Osteocyte (in vitro differentiated cells): Measurements from ENCODE around the gene SLC7A1. TPM values are rescaled to one million over a fixed set of nuclear protein-coding genes. Genes with fewer than 3 reads are reported as not detected.

Experiments
- DNase-seq: peaks from one replicate; pipeline ENCODE4 v3.0.0; 2021; ENCODE audit warnings: mixed read lengths; ENCODE audit not compliant: unreplicated experiment; ENCODE audit errors: extremely low spot score
- H3K27ac Mint-ChIP-seq: one replicate; pipeline ENCODE4 v1.8.0; 2021; ENCODE audit warnings: mild to moderate bottlenecking, mixed read lengths; ENCODE audit not compliant: unreplicated experiment
- H3K27me3 Mint-ChIP-seq: one replicate; pipeline ENCODE4 v1.8.0; 2021; ENCODE audit warnings: mixed read lengths; ENCODE audit not compliant: unreplicated experiment
- H3K36me3 Mint-ChIP-seq: one replicate; pipeline ENCODE4 v1.8.0; 2021; ENCODE audit warnings: mixed read lengths; ENCODE audit not compliant: unreplicated experiment
- H3K4me1 Mint-ChIP-seq: one replicate; pipeline ENCODE4 v1.8.0; 2021; ENCODE audit warnings: mixed read lengths; ENCODE audit not compliant: unreplicated experiment
- H3K4me3 Mint-ChIP-seq: one replicate; pipeline ENCODE4 v1.8.0; 2021; ENCODE audit warnings: mild to moderate bottlenecking, moderate library complexity, mixed read lengths; ENCODE audit not compliant: unreplicated experiment
- H3K9me3 Mint-ChIP-seq: one replicate; pipeline ENCODE4 v1.8.0; 2021; ENCODE audit warnings: mixed read lengths; ENCODE audit not compliant: unreplicated experiment
- total RNA-seq: library from RNA; stranded (reverse); gene quantifications from 2 replicates; pipeline ENCODE4 v1.2.1, GENCODE V29; 2021
- TF ChIP-seq, protein P1 (sequence below): fragments of 200-600 bp; sonication (generic); IDR thresholded peaks from 2 replicates; pipeline ENCODE4 v1.5.0; 2021; ENCODE audit warnings: antibody characterized with exemption, mild to moderate bottlenecking, moderate library complexity

The SLC7A1 gene
- total RNA-seq, 1 donor from 2014 or later: 84.0 TPM

DNA sequence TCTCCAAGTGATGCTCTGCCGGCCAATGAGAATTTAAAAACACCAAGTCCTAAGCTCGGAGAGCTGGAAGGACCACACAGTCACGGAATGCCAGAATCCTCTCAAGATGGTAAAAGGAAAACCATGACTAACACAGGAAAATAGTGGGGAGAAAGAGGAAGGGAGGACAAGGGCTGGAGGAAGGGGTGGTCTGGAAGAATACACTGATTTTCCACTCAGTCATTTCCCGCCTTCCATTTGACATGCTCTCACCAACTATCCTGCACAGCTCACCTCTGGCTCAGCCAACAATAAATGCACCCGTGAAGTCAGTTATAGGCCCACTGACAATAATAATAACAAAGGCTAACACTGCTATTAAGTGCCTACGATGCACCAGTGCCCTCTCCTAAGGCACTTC is 31.5 kb downstream of the SLC7A1 start:
- no peak overlapping the region for H3K27ac Mint-ChIP-seq
- peaks cover 45% of the 10 kb centered on the region for H3K4me1 Mint-ChIP-seq
- no peaks in the 10 kb centered on the region for H3K9me3 Mint-ChIP-seq
- TF ChIP-seq, protein P1, sequence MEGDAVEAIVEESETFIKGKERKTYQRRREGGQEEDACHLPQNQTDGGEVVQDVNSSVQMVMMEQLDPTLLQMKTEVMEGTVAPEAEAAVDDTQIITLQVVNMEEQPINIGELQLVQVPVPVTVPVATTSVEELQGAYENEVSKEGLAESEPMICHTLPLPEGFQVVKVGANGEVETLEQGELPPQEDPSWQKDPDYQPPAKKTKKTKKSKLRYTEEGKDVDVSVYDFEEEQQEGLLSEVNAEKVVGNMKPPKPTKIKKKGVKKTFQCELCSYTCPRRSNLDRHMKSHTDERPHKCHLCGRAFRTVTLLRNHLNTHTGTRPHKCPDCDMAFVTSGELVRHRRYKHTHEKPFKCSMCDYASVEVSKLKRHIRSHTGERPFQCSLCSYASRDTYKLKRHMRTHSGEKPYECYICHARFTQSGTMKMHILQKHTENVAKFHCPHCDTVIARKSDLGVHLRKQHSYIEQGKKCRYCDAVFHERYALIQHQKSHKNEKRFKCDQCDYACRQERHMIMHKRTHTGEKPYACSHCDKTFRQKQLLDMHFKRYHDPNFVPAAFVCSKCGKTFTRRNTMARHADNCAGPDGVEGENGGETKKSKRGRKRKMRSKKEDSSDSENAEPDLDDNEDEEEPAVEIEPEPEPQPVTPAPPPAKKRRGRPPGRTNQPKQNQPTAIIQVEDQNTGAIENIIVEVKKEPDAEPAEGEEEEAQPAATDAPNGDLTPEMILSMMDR: no peak
- no peak for DNase-seq
- H3K27me3 Mint-ChIP-seq: no peaks in the 10 kb centered on the region
- no peaks in the 10 kb centered on the region for H3K36me3 Mint-ChIP-seq
- no peak overlapping the region for H3K4me3 Mint-ChIP-seq

DNA sequence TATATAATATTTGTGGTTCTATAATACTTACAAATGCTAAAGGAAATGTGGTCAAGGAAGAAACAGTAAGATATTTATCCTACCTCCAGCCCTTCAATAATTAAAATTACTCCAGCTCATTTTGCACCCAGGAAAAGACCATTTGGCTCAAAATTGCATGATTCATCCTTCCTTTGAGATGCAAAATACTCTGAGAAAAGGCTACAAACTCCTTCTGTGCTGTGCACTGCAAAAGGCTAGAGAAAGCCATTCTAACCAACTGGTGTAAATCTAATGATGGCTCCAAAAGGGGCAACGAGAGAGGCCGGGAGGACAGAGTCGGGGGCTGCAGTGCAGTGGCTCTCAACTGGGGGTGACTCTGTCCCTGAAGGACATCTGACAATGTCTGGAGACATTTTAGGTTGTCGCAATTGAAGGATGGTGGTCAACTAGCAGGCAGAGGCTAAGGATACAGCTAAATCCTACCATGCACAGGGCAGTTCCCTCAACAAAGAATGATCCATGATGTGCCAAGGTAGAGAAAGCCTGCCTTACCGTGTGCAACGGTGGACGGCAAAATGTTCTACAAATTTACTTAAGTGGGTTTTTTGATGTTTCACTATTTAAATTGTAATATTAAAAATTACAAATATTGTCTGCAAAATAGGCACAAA is 32.6 kb downstream of the SLC7A1 start:
- Mint-ChIP-seq H3K27me3 (no peaks in the 10 kb centered on the region), H3K27ac (no peak overlapping the region), H3K4me3 (no peak overlapping the region), H3K4me1 (peaks cover 34% of the 10 kb centered on the region), H3K36me3 (no peaks in the 10 kb centered on the region), H3K9me3 (no peaks in the 10 kb centered on the region)
- no peak for DNase-seq
- TF ChIP-seq, protein P1: no peak

DNA sequence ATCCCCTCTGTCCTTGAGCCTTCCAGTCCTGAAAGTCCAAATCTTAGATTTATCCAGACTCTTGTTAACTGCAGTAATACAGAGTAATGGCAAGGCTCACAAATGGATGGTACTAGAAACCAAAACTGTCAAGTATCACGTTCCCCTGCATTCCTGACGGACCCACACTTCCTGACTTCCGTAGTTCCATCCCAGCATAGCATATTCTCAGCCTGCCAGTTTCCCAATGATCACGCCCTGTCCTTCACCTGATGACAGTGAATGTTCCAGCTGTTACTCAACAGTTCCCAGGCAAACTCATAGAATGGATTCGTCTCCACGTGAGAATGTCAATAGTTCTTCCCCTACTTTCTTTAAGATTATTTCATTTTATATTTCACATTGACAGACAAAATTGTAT is 33.6 kb downstream of the SLC7A1 start:
- TF ChIP-seq, protein P1: no peak
- no peaks in the 10 kb centered on the region for H3K36me3 Mint-ChIP-seq
- DNase-seq: no peak
- no peaks in the 10 kb centered on the region for H3K9me3 Mint-ChIP-seq
- no peaks in the 10 kb centered on the region for H3K27me3 Mint-ChIP-seq
- peak overlapping the region; percentile 2 for H3K27ac Mint-ChIP-seq
- H3K4me3 Mint-ChIP-seq: no peak overlapping the region
- H3K4me1 Mint-ChIP-seq: peaks cover 34% of the 10 kb centered on the region

DNA sequence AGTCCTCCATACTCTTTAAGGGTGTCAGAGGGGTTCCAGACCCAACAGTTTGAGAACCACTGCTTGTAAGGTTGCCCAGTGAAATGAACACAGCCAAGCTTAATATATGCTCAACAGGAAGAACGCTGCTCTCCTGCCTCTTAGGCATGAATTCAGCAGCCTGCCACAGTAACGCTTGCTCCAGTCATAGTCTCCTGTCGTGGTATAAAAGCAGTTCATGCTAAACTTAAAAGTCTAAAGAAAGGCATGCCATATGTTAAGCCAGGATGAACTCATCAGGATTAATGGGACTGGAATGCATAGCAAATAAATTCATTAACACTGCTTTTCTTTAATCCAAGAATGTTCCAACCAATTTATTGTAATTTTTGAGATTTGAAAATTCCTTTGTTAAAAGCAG is 38.7 kb downstream of the SLC7A1 start:
- TF ChIP-seq, protein P1: no peak
- H3K4me3 Mint-ChIP-seq: no peak overlapping the region
- H3K9me3 Mint-ChIP-seq: no peaks in the 10 kb centered on the region
- peaks cover 11% of the 10 kb centered on the region for H3K36me3 Mint-ChIP-seq
- no peaks in the 10 kb centered on the region for H3K27me3 Mint-ChIP-seq
- H3K27ac Mint-ChIP-seq: no peak overlapping the region
- peaks cover 11% of the 10 kb centered on the region for H3K4me1 Mint-ChIP-seq
- DNase-seq: no peak

DNA sequence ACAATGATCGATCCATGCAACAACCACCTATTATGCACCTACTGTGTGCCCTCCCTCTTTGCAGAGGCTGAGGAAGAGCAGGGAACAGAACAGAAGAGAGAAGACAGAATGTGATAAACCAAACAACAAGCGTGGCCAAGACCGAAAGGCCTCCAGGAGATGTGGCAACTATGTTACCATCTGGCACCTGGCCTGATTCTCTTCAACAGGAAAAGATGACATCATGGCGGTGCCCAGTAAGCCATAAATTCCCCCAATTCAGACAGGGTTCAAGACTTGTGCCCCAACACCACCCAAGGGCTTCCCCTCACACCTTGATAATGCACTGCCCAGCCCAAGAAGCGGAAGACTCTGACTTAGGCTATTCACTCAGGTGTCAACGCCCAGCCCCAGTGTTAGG is 44.3 kb downstream of the SLC7A1 start:
- TF ChIP-seq, protein P1: no peak
- DNase-seq: no peak
- Mint-ChIP-seq H3K36me3 (peaks cover 37% of the 10 kb centered on the region), H3K4me3 (no peak overlapping the region), H3K27ac (no peak overlapping the region), H3K27me3 (no peaks in the 10 kb centered on the region), H3K4me1 (peaks cover 4% of the 10 kb centered on the region), H3K9me3 (no peaks in the 10 kb centered on the region)
